Measurements from ENCODE around the gene ADORA1.

ADORA1 gene

GRCh38 chr1:203085528-203086406, 41.8 kb upstream of the ADORA1 start, which contains the start of gene MYOG:
MYOG (minus strand) TSS chr1:203086012; CDS start chr1:203085961, 51 bp downstream.
- Histone ChIP-seq H3K4me2 (ENCODE audit: low read length) (no peak within 1 kb of the TSS), H3K4me1 (ENCODE audit: insufficient read depth, low read length, severe bottlenecking) (no peaks in the 10 kb centered on the region), H3K9me3 (ENCODE audit: low read length) (no peaks in the 10 kb centered on the region), H3K9ac (ENCODE audit: low read length) (no peak within 1 kb of the TSS), H3F3A (ENCODE audit: insufficient read depth, low read length) (no peaks in the 10 kb centered on the region), H3K36me3 (ENCODE audit: insufficient read depth, low read length) (no peaks in the 10 kb centered on the region), H3K27me3 (ENCODE audit: insufficient read depth, low read length) (no peaks in the 10 kb centered on the region), H2AFZ (ENCODE audit: low read length) (no peak within 1 kb of the TSS), H3K27ac (ENCODE audit: low read depth, low read length, poor library complexity, severe bottlenecking) (no peak within 1 kb of the TSS), H3K9me2 (ENCODE audit: low read depth, low read length) (no peaks in the 10 kb centered on the region), H3K4me3 (ENCODE audit: low read depth, low read length, poor library complexity, severe bottlenecking) (no peak within 1 kb of the TSS), H4K20me1 (ENCODE audit: insufficient read depth, low read length) (no peaks in the 10 kb centered on the region), H3K79me2 (ENCODE audit: insufficient read depth, low read length) (no peaks in the 10 kb centered on the region)
- TF ChIP-seq CTCF (IDR thresholded peaks at IDR 0.05; ENCODE audit: low read length) (no peak), EZH2 (IDR thresholded peaks at IDR 0.05; ENCODE audit: borderline replicate concordance, low read length) (no peak)

DNA sequence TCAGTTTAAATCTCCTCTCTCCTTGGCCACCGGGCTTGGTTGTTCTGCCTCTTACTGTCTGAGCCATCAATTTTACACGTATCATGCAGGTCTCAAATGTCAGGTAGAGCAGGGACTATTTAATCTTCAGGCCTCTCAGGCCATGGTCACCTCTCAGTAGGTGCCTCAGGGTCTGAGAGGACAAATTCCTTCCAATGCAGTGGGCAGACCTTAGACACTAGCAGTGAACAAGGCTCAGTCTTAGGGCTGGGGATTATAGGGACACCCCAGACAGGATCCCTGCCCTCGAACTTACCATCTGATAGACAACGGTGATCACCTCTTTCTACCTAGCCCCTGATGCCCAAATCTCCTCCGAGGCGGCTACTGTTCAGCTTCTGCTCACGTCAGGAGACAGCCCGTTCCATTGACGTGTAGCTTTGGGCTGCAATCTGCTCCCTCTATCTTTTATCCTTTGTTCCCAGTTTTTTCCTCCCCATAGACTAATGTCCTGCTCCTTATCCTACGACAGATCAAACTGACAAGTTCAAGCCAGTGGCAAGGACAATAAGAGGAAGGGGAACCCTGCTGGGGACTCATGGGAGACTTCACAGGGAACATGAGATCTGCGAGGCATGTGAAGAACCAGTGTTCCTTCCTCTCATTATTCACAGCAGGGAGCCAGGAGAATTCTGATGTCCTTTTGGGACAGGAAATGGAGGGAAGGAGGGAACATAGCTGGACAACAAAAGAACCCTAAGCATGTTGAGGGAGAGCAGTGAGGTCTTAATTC, 40.3 kb upstream of the ADORA1 start:
- Histone ChIP-seq H3K4me2 (ENCODE audit: low read length) (no peak overlapping the region), H3F3A (ENCODE audit: insufficient read depth, low read length) (no peaks in the 10 kb centered on the region), H3K9me3 (ENCODE audit: low read length) (no peaks in the 10 kb centered on the region), H2AFZ (ENCODE audit: low read length) (no peak overlapping the region), H3K9me2 (ENCODE audit: low read depth, low read length) (no peaks in the 10 kb centered on the region), H4K20me1 (ENCODE audit: insufficient read depth, low read length) (no peaks in the 10 kb centered on the region), H3K27me3 (ENCODE audit: insufficient read depth, low read length) (no peaks in the 10 kb centered on the region), H3K4me3 (ENCODE audit: low read depth, low read length, poor library complexity, severe bottlenecking) (no peak overlapping the region), H3K9ac (ENCODE audit: low read length) (no peak overlapping the region), H3K36me3 (ENCODE audit: insufficient read depth, low read length) (no peaks in the 10 kb centered on the region), H3K4me1 (ENCODE audit: insufficient read depth, low read length, severe bottlenecking) (no peaks in the 10 kb centered on the region), H3K27ac (ENCODE audit: low read depth, low read length, poor library complexity, severe bottlenecking) (no peak overlapping the region), H3K79me2 (ENCODE audit: insufficient read depth, low read length) (no peaks in the 10 kb centered on the region)
- no peak for TF ChIP-seq EZH2 (IDR thresholded peaks at IDR 0.05; ENCODE audit: borderline replicate concordance, low read length)
- TF ChIP-seq CTCF (IDR thresholded peaks at IDR 0.05; ENCODE audit: low read length), result no peak

GRCh38 chr1:203088441-203088840, 39.1 kb upstream of the ADORA1 start:
- Histone ChIP-seq H3K27me3 (ENCODE audit: insufficient read depth, low read length) (no peaks in the 10 kb centered on the region; the same call in 1 of the 2 replicates), H3K4me1 (ENCODE audit: insufficient read depth, low read length, severe bottlenecking) (no peaks in the 10 kb centered on the region), H3K9ac (ENCODE audit: low read length) (no peak overlapping the region), H2AFZ (ENCODE audit: low read length) (no peak overlapping the region), H3K36me3 (ENCODE audit: insufficient read depth, low read length) (no peaks in the 10 kb centered on the region), H3K27ac (ENCODE audit: low read depth, low read length, poor library complexity, severe bottlenecking) (no peak overlapping the region), H3K79me2 (ENCODE audit: insufficient read depth, low read length) (no peaks in the 10 kb centered on the region), H3K9me2 (ENCODE audit: low read depth, low read length) (no peaks in the 10 kb centered on the region), H3K9me3 (ENCODE audit: low read length) (no peaks in the 10 kb centered on the region), H3K4me3 (ENCODE audit: low read depth, low read length, poor library complexity, severe bottlenecking) (no peak overlapping the region), H4K20me1 (ENCODE audit: insufficient read depth, low read length) (no peaks in the 10 kb centered on the region), H3F3A (ENCODE audit: insufficient read depth, low read length) (no peaks in the 10 kb centered on the region), H3K4me2 (ENCODE audit: low read length) (no peak overlapping the region)
- no peak for TF ChIP-seq EZH2 (IDR thresholded peaks at IDR 0.05; ENCODE audit: borderline replicate concordance, low read length)
- no peak for TF ChIP-seq CTCF (IDR thresholded peaks at IDR 0.05; ENCODE audit: low read length)

Data from OCI-LY1 (cell line).